HEK293T (cell line): ENCODE data around the gene KDM2B.

Source experiments
- BHLHE40 ChIP-seq: fragments of 450-650 bp; IDR thresholded peaks from 2 replicates; pipeline ENCODE4 v1.6.1; 2016; ENCODE audit warnings: mild to moderate bottlenecking, moderate library complexity, borderline replicate concordance
- FOXA1 ChIP-seq: fragments of 450-650 bp; IDR thresholded peaks from 2 replicates; pipeline ENCODE4 v1.6.1; 2016; ENCODE audit warnings: mild to moderate bottlenecking
- FOXM1 ChIP-seq: fragments of 450-650 bp; IDR thresholded peaks from 2 replicates; pipeline ENCODE4 v1.6.1; 2017; ENCODE audit warnings: mild to moderate bottlenecking, borderline replicate concordance
- SP1 ChIP-seq: fragments of 450-650 bp; IDR thresholded peaks from 2 replicates; pipeline ENCODE4 v1.6.1; 2017
- SUZ12 ChIP-seq: fragments of 450-650 bp; IDR thresholded peaks from 2 replicates; pipeline ENCODE4 v1.6.1; 2016; ENCODE audit warnings: mild to moderate bottlenecking

GRCh38 chr12:121438905-121439304 lies 141.9 kb downstream of the KDM2B start:
- no peak for TF ChIP-seq SUZ12
- TF ChIP-seq FOXM1, result no peak
- no peak for TF ChIP-seq SP1
- no peak for TF ChIP-seq BHLHE40
- no peak for TF ChIP-seq FOXA1
